HepG2 (cell line): Measurements from ENCODE around the gene ZCCHC24. TPM values are rescaled to one million over a fixed set of nuclear protein-coding genes. Genes with fewer than 3 reads are reported as not detected.

Experiments used
- ASH2L ChIP-seq: fragments of 300-600, 200-600 bp; sonication (generic); IDR thresholded peaks from 2 replicates; pipeline ENCODE4 v1.7.0; 2017; ENCODE audit warnings: low read depth, mild to moderate bottlenecking, moderate library complexity, mixed read lengths, low read length; ENCODE audit not compliant: insufficient read length
- ATRX ChIP-seq: sonication (generic); formaldehyde crosslinking; IDR thresholded peaks from 2 replicates; pipeline ENCODE4 v1.4.0; 2020; ENCODE audit warnings: missing genetic modification reagents, borderline replicate concordance
- CBFB ChIP-seq: sonication (generic); formaldehyde crosslinking; IDR thresholded peaks from 2 replicates; pipeline ENCODE4 v1.4.0; 2020; ENCODE audit warnings: missing genetic modification reagents
- FOXO1 ChIP-seq: sonication (generic); formaldehyde crosslinking; IDR thresholded peaks from 2 replicates; pipeline ENCODE4 v1.4.0; 2020; ENCODE audit warnings: missing genetic modification reagents
- HDAC1 ChIP-seq: sonication (generic); formaldehyde crosslinking; IDR thresholded peaks from 2 replicates; pipeline ENCODE4 v1.5.1; 2020; ENCODE audit warnings: mild to moderate bottlenecking, missing genetic modification reagents
- JUN ChIP-seq: sonication (generic); formaldehyde crosslinking; IDR thresholded peaks from 2 replicates; pipeline ENCODE4 v1.4.0; 2020; ENCODE audit warnings: mild to moderate bottlenecking, missing genetic modification reagents
- KDM4B ChIP-seq: sonication (generic); formaldehyde crosslinking; IDR thresholded peaks from 2 replicates; pipeline ENCODE4 v1.4.0; 2020; ENCODE audit warnings: missing genetic modification reagents
- NFYB ChIP-seq: sonication (generic); formaldehyde crosslinking; IDR thresholded peaks from 2 replicates; pipeline ENCODE4 v1.4.0; 2020; ENCODE audit warnings: missing genetic modification reagents
- SOX6 ChIP-seq, 2 experiments: fragments of 450-650 bp in 1 of 2; sonication (generic) in 1 of 2; formaldehyde crosslinking in 1 of 2; IDR thresholded peaks; 2 replicates each; pipeline versions ENCODE4 v1.4.0 to v1.6.1; 2017 to 2020; ENCODE audit warnings: antibody characterized with exemption in 1 of 2, mild to moderate bottlenecking in 1 of 2, missing genetic modification reagents in 1 of 2
- TOPORS ChIP-seq: sonication (generic); formaldehyde crosslinking; IDR thresholded peaks from 2 replicates; pipeline ENCODE4 v1.8.0; 2023; ENCODE audit warnings: mild to moderate bottlenecking, missing genetic modification reagents
- YEATS4 ChIP-seq: sonication (generic); formaldehyde crosslinking; IDR thresholded peaks from 2 replicates; pipeline ENCODE4 v1.4.0; 2020; ENCODE audit warnings: missing genetic modification reagents, borderline replicate concordance
- ZNF230 ChIP-seq: sonication (generic); formaldehyde crosslinking; IDR thresholded peaks from 2 replicates; pipeline ENCODE4 v1.4.0; 2020; ENCODE audit warnings: mild to moderate bottlenecking, missing genetic modification reagents
- ZNF263 ChIP-seq: sonication (generic); formaldehyde crosslinking; IDR thresholded peaks from 2 replicates; pipeline ENCODE4 v1.4.0; 2020; ENCODE audit warnings: missing genetic modification reagents
- ZNF547 ChIP-seq: sonication (generic); formaldehyde crosslinking; IDR thresholded peaks from 2 replicates; pipeline ENCODE4 v1.5.1; 2020; ENCODE audit warnings: mild to moderate bottlenecking, missing genetic modification reagents
- ZNF629 ChIP-seq: sonication (generic); formaldehyde crosslinking; conservative IDR thresholded peaks from 2 replicates; pipeline ENCODE4 v1.5.0; 2020; ENCODE audit warnings: missing genetic modification reagents
- ZNF768 ChIP-seq: sonication (generic); formaldehyde crosslinking; IDR thresholded peaks from 2 replicates; pipeline ENCODE4 v1.4.0; 2020; ENCODE audit warnings: missing genetic modification reagents
- polyA plus RNA-seq, 8 experiments: library from polyadenylated mRNA; depleted of rRNA in 3 of 8; stranded (reverse) in 7 of 8; unstranded in 1 of 8; fragments of >200 nt; fragmentation: Illumina TruSeq in 4 of 8; extraction: Trizol in 4 of 8; gene quantifications; 2 replicates each; pipeline versions ENCODE4 v1.2.1 to v1.2.3, GENCODE V29; 2011 to 2016; ENCODE audit warnings: low read depth in 4 of 8, missing spikeins in 1 of 8, mixed read lengths in 1 of 8; ENCODE audit not compliant: insufficient read depth in 1 of 8
- total RNA-seq, 5 experiments: library from RNA; depleted of rRNA; stranded (reverse); fragments of >200 nt; fragmentation: Illumina TruSeq; extraction: Trizol; gene quantifications; 2 replicates each; pipeline ENCODE4 v1.2.3, GENCODE V29; 2016; ENCODE audit warnings: low read depth in 1 of 5
- TF ChIP-seq, protein P1 (sequence below): sonication (generic); formaldehyde crosslinking; IDR thresholded peaks from 2 replicates; pipeline ENCODE4 v1.5.0; 2020; ENCODE audit warnings: mild to moderate bottlenecking, missing genetic modification reagents
- TF ChIP-seq, protein P2 (sequence below): IDR thresholded peaks from 2 replicates; pipeline ENCODE4 v1.6.1; 2016; ENCODE audit warnings: missing genetic modification reagents, missing compliant biosample characterization
- TF ChIP-seq, protein P3 (sequence below): sonication (generic); formaldehyde crosslinking; IDR thresholded peaks from 2 replicates; pipeline ENCODE4 v1.5.0; 2020; ENCODE audit warnings: mild to moderate bottlenecking, missing genetic modification reagents
- TF ChIP-seq, protein P4 (sequence below): sonication (generic); formaldehyde crosslinking; IDR thresholded peaks from 2 replicates; pipeline ENCODE4 v1.9.0; 2022; ENCODE audit warnings: low read depth, missing genetic modification reagents
- TF ChIP-seq, protein P5 (sequence below): sonication (generic); formaldehyde crosslinking; IDR thresholded peaks from 2 replicates; pipeline ENCODE4 v1.5.1; 2020; ENCODE audit warnings: missing genetic modification reagents, mild to moderate bottlenecking, borderline replicate concordance
- TF ChIP-seq, protein P6 (sequence below): sonication (generic); formaldehyde crosslinking; conservative IDR thresholded peaks from 2 replicates; pipeline ENCODE4 v1.8.0; 2022; ENCODE audit warnings: low read depth, missing genetic modification reagents

Gene ZCCHC24
- total and polyA plus RNA-seq, 2 of the 13 experiments (the other 11 are each of a cell fraction or from before 2014, with no cell fraction given) = 3.1 to 7.9 TPM

DNA sequence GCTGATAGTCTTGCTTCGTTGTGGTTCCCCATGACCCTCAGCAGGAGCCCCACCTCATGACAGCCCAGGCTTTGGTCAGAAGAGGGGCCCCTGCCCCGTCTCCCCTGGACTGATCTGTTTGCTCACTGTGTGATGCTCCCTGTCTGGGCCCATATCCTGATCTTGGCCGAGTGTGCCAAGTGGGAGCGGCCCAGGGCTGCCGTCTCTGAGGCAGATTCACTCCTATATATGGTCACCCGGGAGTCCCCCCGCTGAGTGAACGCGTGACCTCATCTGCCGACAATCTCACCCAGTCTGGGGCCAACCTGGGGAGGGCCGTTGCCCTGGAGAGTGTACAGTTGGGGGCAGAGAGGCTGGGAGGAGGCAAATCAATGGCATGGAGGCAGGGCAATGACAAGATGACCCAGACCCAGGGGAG, 63.6 kb downstream of the ZCCHC24 start (continued):
- TF ChIP-seq, protein P1, sequence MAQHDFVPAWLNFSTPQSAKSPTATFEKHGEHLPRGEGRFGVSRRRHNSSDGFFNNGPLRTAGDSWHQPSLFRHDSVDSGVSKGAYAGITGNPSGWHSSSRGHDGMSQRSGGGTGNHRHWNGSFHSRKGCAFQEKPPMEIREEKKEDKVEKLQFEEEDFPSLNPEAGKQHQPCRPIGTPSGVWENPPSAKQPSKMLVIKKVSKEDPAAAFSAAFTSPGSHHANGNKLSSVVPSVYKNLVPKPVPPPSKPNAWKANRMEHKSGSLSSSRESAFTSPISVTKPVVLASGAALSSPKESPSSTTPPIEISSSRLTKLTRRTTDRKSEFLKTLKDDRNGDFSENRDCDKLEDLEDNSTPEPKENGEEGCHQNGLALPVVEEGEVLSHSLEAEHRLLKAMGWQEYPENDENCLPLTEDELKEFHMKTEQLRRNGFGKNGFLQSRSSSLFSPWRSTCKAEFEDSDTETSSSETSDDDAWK (CRISPR knock-in tag) = no peak
- TF ChIP-seq ZNF263 (CRISPR knock-in tag) (no peak), JUN (CRISPR knock-in tag) (0 out of 2 replicates have a peak, but pooled peaks have one; percentile 29), FOXO1 (CRISPR knock-in tag) (no peak), NFYB (CRISPR knock-in tag) (no peak), ZNF629 (CRISPR knock-in tag) (no peak), CBFB (no peak), TOPORS (CRISPR knock-in tag) (no peak), ZNF768 (peak; percentile 50; the same call in 1 of the 2 replicates), YEATS4 (CRISPR knock-in tag) (no peak), HDAC1 (0 out of 2 replicates have a peak, but pooled peaks have one; percentile 20), ASH2L (no peak), KDM4B (no peak), ATRX (CRISPR knock-in tag) (no peak), ZNF230 (CRISPR knock-in tag) (no peak), ZNF547 (peak; percentile 28; the same call in 1 of the 2 replicates), SOX6 (IDR thresholded peaks at IDR 0.05) (no peak), SOX6 (CRISPR knock-in tag; IDR thresholded peaks at IDR 0.05) (no peak)
- TF ChIP-seq, protein P2, sequence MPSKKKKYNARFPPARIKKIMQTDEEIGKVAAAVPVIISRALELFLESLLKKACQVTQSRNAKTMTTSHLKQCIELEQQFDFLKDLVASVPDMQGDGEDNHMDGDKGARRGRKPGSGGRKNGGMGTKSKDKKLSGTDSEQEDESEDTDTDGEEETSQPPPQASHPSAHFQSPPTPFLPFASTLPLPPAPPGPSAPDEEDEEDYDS = peak; percentile 46; the same call in 1 of the 2 replicates
- TF ChIP-seq, protein P3, sequence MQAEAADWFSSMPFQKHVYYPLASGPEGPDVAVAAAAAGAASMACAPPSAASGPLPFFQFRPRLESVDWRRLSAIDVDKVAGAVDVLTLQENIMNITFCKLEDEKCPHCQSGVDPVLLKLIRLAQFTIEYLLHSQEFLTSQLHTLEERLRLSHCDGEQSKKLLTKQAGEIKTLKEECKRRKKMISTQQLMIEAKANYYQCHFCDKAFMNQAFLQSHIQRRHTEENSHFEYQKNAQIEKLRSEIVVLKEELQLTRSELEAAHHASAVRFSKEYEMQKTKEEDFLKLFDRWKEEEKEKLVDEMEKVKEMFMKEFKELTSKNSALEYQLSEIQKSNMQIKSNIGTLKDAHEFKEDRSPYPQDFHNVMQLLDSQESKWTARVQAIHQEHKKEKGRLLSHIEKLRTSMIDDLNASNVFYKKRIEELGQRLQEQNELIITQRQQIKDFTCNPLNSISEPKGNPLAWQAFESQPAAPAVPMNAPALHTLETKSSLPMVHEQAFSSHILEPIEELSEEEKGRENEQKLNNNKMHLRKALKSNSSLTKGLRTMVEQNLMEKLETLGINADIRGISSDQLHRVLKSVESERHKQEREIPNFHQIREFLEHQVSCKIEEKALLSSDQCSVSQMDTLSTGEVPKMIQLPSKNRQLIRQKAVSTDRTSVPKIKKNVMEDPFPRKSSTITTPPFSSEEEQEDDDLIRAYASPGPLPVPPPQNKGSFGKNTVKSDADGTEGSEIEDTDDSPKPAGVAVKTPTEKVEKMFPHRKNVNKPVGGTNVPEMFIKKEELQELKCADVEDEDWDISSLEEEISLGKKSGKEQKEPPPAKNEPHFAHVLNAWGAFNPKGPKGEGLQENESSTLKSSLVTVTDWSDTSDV (CRISPR knock-in tag) = no peak
- TF ChIP-seq, protein P4, sequence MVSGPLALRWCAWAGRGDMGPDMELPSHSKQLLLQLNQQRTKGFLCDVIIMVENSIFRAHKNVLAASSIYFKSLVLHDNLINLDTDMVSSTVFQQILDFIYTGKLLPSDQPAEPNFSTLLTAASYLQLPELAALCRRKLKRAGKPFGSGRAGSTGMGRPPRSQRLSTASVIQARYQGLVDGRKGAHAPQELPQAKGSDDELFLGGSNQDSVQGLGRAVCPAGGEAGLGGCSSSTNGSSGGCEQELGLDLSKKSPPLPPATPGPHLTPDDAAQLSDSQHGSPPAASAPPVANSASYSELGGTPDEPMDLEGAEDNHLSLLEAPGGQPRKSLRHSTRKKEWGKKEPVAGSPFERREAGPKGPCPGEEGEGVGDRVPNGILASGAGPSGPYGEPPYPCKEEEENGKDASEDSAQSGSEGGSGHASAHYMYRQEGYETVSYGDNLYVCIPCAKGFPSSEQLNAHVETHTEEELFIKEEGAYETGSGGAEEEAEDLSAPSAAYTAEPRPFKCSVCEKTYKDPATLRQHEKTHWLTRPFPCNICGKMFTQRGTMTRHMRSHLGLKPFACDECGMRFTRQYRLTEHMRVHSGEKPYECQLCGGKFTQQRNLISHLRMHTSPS = 0 out of 2 replicates have a peak, but pooled peaks have one; percentile 26
- TF ChIP-seq, protein P5, sequence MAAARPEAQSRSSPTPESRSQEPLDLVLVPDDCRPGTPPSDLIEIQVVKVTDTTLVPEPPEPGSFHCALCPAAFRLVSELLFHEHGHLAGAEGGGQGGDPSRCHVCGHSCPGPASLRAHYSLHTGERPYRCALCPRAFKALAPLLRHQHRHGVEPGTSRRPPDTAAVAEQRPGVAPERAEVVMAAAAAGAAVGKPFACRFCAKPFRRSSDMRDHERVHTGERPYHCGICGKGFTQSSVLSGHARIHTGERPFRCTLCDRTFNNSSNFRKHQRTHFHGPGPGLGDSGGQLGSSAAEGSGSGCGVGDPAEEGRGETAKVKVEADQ (CRISPR knock-in tag) = 0 out of 2 replicates have a peak, but pooled peaks have one; percentile 32
- TF ChIP-seq, protein P6, sequence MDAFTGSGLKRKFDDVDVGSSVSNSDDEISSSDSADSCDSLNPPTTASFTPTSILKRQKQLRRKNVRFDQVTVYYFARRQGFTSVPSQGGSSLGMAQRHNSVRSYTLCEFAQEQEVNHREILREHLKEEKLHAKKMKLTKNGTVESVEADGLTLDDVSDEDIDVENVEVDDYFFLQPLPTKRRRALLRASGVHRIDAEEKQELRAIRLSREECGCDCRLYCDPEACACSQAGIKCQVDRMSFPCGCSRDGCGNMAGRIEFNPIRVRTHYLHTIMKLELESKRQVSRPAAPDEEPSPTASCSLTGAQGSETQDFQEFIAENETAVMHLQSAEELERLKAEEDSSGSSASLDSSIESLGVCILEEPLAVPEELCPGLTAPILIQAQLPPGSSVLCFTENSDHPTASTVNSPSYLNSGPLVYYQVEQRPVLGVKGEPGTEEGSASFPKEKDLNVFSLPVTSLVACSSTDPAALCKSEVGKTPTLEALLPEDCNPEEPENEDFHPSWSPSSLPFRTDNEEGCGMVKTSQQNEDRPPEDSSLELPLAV = no peak
